ENCODE data around the gene FABP2. TPM values are rescaled to one million over a fixed set of nuclear protein-coding genes. Genes with fewer than 3 reads are reported as not detected.
A peak's percentile ranks its signal among the peaks of the same experiment; 100 is the strongest.
"Not testable (repeated sequence)": the region's sequence is repeated elsewhere in the genome, so short reads cannot be mapped to it uniquely, and the experiment has no call there.

The FABP2 gene
- total and polyA plus RNA-seq, 3 experiments from 2014 or later = not detected

DNA sequence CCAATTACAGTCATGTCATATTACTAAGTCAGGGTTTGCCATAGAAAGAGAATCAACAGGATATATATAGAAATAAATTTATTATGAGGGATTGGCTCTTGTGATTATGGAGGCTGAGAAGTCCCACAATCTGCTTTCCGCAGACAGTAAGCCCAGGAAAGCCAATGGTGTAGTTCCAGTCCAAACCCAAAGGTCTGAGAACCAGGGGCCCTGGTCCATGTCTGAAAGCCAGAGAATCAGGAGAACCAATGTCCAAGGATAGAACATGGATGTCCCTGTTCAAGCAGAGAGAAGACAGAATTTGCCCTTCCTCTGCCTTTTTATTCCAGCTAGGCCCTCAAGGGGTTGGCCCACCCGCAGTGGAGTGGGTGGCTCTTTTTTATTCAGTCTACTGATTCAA is 25.6 kb downstream of the FABP2 start:
- ChIA-PET POLR2A (no interaction called here), CTCF (interaction anchor here (1.5 kb wide), 1 partner anchor 82 kb away, joined by 3 read pairs; no protein-coding TSS in a partner anchor)
- peaks cover 8 to 52% (median 10%) of the 10 kb centered on the region in 3 donors for H3K36me3 Mint-ChIP-seq
- H3K9me3 Mint-ChIP-seq = no peaks in the 10 kb centered on the region
- Histone ChIP-seq H3K36me3 (ENCODE audit: insufficient read depth, low read length) (peaks cover 15% of the 10 kb centered on the region), H3K27ac (ENCODE audit: low read depth, low read length) (no peak overlapping the region), H3K4me3 (ENCODE audit: low read length) (no peak overlapping the region), H3K9me3 (ENCODE audit: low read length) (no peaks in the 10 kb centered on the region), H3K4me1 (ENCODE audit: insufficient read depth, low read length) (peaks cover 19% of the 10 kb centered on the region), H3K27me3 (ENCODE audit: insufficient read depth, low read length, poor library complexity, severe bottlenecking) (no peaks in the 10 kb centered on the region)
- H3K27ac Mint-ChIP-seq = peak overlapping the region in 3 of 8 donors; percentile 5 to 64 (median 43)
- peaks cover 33 to 46% (median 38%) of the 10 kb centered on the region in 3 donors for H3K4me1 Mint-ChIP-seq
- no peak for DNase-seq
- peak overlapping the region in 1 of 7 donors; percentile 36 for H3K4me3 Mint-ChIP-seq
- H3K27me3 Mint-ChIP-seq = no peaks in the 10 kb centered on the region

DNA sequence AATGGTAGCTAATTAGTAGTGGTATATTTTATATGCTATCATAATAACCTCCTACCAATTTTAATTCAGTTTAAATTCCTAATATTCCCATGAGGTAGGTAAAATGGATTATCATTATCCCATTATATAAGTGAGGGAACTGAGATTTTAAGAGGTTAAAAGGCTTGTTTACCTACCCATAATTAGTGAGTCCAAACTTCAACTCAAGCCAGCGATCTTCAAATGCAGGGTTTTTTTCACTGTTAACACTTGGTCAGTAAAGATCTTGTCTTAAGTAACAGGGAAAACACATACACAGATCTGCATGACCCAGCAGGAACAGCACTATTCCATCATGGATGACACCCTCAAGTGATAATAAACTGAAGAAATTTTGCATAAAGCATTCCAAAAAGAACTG is 31.3 kb downstream of the FABP2 start:
- Mint-ChIP-seq H3K27ac (no peak overlapping the region), H3K9me3 (no peaks in the 10 kb centered on the region), H3K27me3 (no peaks in the 10 kb centered on the region), H3K36me3 (peaks cover 0 to 23% (median 7%) of the 10 kb centered on the region in 3 donors), H3K4me3 (no peak overlapping the region), H3K4me1 (peaks cover 2 to 6% (median 4%) of the 10 kb centered on the region in 3 donors)
- H3K27ac ChIP-seq (ENCODE audit: low read depth, low read length) = no peak overlapping the region
- no peaks in the 10 kb centered on the region for H3K27me3 ChIP-seq (ENCODE audit: insufficient read depth, low read length, poor library complexity, severe bottlenecking)
- peaks cover 9% of the 10 kb centered on the region for H3K36me3 ChIP-seq (ENCODE audit: insufficient read depth, low read length)
- H3K4me1 ChIP-seq (ENCODE audit: insufficient read depth, low read length) = no peaks in the 10 kb centered on the region
- H3K9me3 ChIP-seq (ENCODE audit: low read length) = no peaks in the 10 kb centered on the region
- no peak for DNase-seq
- ChIA-PET CTCF (interaction anchor here (1.1 to 4.5 kb wide), 3 partner anchors 9 to 309 kb away, joined by 3 to 28 read pairs (median 6); a partner anchor contains a TSS), POLR2A (no interaction called here)
- H3K4me3 ChIP-seq (ENCODE audit: low read length) = no peak overlapping the region

DNA sequence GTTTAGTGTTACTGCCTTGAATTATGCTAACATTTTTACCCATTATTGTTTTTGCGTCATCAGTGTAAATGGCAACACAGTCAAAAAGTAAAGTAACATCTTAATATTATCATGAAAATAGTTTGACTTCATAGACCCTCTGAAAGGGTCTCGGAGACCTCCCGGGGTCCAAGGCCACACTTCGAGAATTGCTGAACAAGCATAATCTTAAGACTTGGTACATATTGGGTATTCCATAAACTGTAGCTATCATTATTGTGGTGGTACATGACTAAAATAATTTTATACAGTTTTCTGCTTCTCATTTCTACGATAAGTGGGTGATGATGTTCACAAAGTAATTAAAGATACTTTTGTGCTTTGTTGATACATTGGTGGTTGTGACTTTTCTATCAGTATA is 32.6 kb downstream of the FABP2 start:
- H3K27me3 ChIP-seq (ENCODE audit: insufficient read depth, low read length, poor library complexity, severe bottlenecking) = no peaks in the 10 kb centered on the region
- no peaks in the 10 kb centered on the region for H3K9me3 ChIP-seq (ENCODE audit: low read length)
- H3K4me1 ChIP-seq (ENCODE audit: insufficient read depth, low read length) = peaks cover 9% of the 10 kb centered on the region
- no peak overlapping the region for H3K4me3 ChIP-seq (ENCODE audit: low read length)
- POLR2A ChIA-PET = no interaction called here
- Mint-ChIP-seq H3K4me3 (no peak overlapping the region), H3K9me3 (no peaks in the 10 kb centered on the region), H3K27me3 (no peaks in the 10 kb centered on the region), H3K4me1 (peaks cover 9 to 11% (median 11%) of the 10 kb centered on the region in 3 donors), H3K27ac (no peak overlapping the region), H3K36me3 (peaks cover 0 to 23% (median 7%) of the 10 kb centered on the region in 3 donors)
- peaks cover 9% of the 10 kb centered on the region for H3K36me3 ChIP-seq (ENCODE audit: insufficient read depth, low read length)
- CTCF ChIA-PET = interaction anchor here (1.1 to 4.5 kb wide), 3 partner anchors 10 to 308 kb away, joined by 3 to 28 read pairs (median 6); a partner anchor contains a TSS
- DNase-seq = no peak
- no peak overlapping the region for H3K27ac ChIP-seq (ENCODE audit: low read depth, low read length)

DNA sequence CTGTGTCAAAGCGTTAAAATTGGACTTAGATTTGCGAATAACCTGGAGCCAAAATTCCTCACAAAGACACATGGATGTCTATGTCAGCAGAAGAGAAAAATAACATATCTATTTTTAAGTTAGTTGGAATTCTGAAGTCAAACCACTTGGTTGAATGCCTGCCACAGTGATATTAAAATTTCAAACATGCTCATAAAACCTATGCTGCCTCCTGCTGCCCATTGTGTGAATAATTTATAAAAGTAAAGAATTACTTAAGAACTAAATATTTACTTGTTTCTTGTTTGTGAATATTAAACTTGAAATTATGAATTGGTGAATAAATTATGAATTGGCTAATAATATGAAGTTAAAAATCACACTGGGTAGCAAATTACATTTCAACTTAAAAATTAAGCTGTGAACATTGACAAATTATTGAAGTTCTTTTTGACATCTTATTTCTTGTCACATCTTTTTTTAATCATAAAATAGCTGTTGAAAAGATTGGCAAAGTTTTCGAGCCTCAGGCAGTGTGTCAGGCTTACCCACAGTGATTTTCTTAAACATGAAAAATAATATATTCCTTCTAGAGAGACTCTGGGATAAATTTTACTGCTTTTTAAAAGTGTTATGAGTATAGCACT is 35.4 kb downstream of the FABP2 start:
- Histone ChIP-seq H3K4me3 (ENCODE audit: low read length) (no peak overlapping the region), H3K27me3 (ENCODE audit: insufficient read depth, low read length, poor library complexity, severe bottlenecking) (no peaks in the 10 kb centered on the region), H3K4me1 (ENCODE audit: insufficient read depth, low read length) (peaks cover 9% of the 10 kb centered on the region), H3K9me3 (ENCODE audit: low read length) (no peaks in the 10 kb centered on the region), H3K27ac (ENCODE audit: low read depth, low read length) (no peak overlapping the region), H3K36me3 (ENCODE audit: insufficient read depth, low read length) (no peaks in the 10 kb centered on the region)
- Mint-ChIP-seq H3K27me3 (no peaks in the 10 kb centered on the region), H3K9me3 (no peaks in the 10 kb centered on the region), H3K36me3 (peaks cover 0 to 11% (median 0%) of the 10 kb centered on the region in 3 donors), H3K4me1 (peaks cover 19 to 31% (median 28%) of the 10 kb centered on the region in 3 donors), H3K4me3 (no peak overlapping the region), H3K27ac (peak overlapping the region in 1 of 8 donors; percentile 26)
- CTCF ChIA-PET = interaction anchor here (0.7 to 0.8 kb wide), 3 partner anchors 13 to 244 kb away, joined by 3 to 6 read pairs (median 4); no protein-coding TSS in a partner anchor
- peak in 2 of 5 donors; percentile 34 to 36 for DNase-seq
- POLR2A ChIA-PET = no interaction called here

DNA sequence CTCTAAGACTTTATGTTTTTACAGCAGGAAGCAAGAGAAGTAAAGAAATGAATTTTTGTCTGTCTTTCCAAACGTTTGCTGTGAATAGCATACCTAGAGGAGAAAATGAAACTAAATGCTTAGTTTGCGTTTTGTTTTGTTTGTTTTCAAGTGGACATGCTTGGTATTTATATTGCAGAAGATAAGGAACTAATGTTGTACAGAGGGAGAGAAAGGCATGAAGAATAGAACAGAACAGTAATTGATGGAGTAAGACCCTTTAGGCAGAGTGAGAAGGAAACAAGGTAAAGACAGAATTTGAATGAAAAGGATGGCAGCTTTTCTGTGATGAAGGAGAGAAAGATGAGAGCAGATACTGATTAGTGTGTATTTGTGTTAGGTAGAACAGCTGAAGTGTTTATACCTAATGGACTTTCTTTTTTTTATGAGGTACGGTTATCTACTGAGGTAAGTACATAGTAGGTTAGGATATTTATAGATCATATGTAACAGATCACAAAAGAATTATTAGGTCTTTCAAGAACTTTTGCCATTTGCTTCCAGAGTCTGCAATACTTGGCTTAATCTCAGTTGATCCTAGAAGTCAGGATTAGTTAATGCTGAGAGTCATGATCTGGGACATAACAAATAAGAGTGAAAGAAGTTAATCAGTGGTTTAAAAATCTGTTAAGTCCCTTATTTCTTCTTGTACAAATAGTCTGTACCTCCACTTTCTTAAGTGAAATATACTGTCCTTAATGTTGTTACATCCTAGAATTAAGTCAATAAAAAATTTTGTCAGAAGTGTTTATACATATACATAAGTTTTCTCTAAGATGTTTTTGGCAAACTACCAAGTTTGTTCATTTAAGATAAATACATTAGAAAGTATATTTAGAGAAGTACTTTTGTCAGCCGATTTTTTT is 36.8 kb downstream of the FABP2 start:
- no peak for DNase-seq
- H3K27me3 ChIP-seq (ENCODE audit: insufficient read depth, low read length, poor library complexity, severe bottlenecking) = no peaks in the 10 kb centered on the region
- Mint-ChIP-seq H3K9me3 (no peaks in the 10 kb centered on the region), H3K4me3 (peak overlapping the region; percentile 14 to 73 (median 45)), H3K4me1 (peaks cover 33 to 44% (median 42%) of the 10 kb centered on the region in 3 donors), H3K27ac (peak overlapping the region; percentile 1 to 83 (median 46)), H3K36me3 (peaks cover 0 to 11% (median 4%) of the 10 kb centered on the region in 3 donors), H3K27me3 (no peaks in the 10 kb centered on the region)
- no peaks in the 10 kb centered on the region for H3K36me3 ChIP-seq (ENCODE audit: insufficient read depth, low read length)
- no peak overlapping the region for H3K4me3 ChIP-seq (ENCODE audit: low read length)
- ChIA-PET CTCF (no interaction called here), POLR2A (no interaction called here)
- H3K27ac ChIP-seq (ENCODE audit: low read depth, low read length) = no peak overlapping the region
- peaks cover 9% of the 10 kb centered on the region for H3K4me1 ChIP-seq (ENCODE audit: insufficient read depth, low read length)
- no peaks in the 10 kb centered on the region for H3K9me3 ChIP-seq (ENCODE audit: low read length)

DNA sequence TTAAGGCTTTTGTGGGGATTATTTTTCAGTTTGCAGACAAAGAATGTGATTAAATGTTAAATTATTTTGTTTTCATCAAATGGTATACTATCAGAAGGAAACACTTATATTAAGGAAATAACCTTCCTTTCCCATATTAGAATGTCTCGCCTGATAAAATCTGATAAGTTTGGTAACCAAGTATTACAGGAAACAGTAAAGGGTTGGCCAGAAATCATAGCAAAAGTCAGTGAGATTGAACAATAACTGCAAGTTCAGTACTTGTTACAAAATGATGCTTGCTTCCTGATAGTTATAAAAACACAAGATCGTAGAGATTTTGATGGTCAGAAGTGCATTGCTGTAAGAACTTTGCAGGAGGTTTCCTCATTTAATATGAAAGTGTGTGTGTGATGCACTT is 40.5 kb downstream of the FABP2 start:
- CTCF ChIA-PET = no interaction called here
- POLR2A ChIA-PET = no interaction called here
- peak overlapping the region in 2 of 8 donors; percentile 21 to 44 for H3K27ac Mint-ChIP-seq
- H3K27me3 ChIP-seq (ENCODE audit: insufficient read depth, low read length, poor library complexity, severe bottlenecking) = no peaks in the 10 kb centered on the region
- no peaks in the 10 kb centered on the region for H3K36me3 ChIP-seq (ENCODE audit: insufficient read depth, low read length)
- H3K4me1 ChIP-seq (ENCODE audit: insufficient read depth, low read length) = peaks cover 9% of the 10 kb centered on the region
- peaks cover 3 to 8% (median 7%) of the 10 kb centered on the region in 3 donors for H3K36me3 Mint-ChIP-seq
- H3K27ac ChIP-seq (ENCODE audit: low read depth, low read length) = no peak overlapping the region
- H3K4me3 ChIP-seq (ENCODE audit: low read length) = no peak overlapping the region
- no peaks in the 10 kb centered on the region for H3K27me3 Mint-ChIP-seq
- no peak overlapping the region for H3K4me3 Mint-ChIP-seq
- H3K9me3 ChIP-seq (ENCODE audit: low read length) = no peaks in the 10 kb centered on the region
- peaks cover 36 to 48% (median 46%) of the 10 kb centered on the region in 3 donors for H3K4me1 Mint-ChIP-seq
- DNase-seq = no peak
- H3K9me3 Mint-ChIP-seq = no peaks in the 10 kb centered on the region

DNA sequence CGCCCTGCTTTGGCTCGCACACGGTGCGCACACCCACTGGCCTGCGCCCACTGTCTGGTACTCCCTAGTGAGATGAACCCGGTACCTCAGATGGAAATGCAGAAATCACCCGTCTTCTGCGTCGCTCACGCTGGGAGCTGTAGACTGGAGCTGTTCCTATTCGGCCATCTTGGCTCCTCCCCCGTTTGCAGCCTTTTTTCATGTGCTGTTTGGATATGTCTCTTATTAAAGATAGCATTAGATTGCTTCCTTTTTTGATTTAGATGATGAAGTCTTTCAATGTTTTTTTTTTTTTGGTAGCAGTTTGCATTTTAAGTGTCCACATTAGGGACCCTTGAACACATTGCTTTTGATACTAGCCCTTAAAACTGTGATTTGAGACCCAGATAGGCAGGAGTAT is 42.0 kb downstream of the FABP2 start:
- POLR2A ChIA-PET = interaction anchor here (0.7 kb wide), 1 partner anchor 103 kb away, joined by 4 read pairs; no protein-coding TSS in a partner anchor
- H3K27me3 Mint-ChIP-seq; H3K27ac ChIP-seq (ENCODE audit: low read depth, low read length); H3K27me3 ChIP-seq (ENCODE audit: insufficient read depth, low read length, poor library complexity, severe bottlenecking); H3K9me3 ChIP-seq (ENCODE audit: low read length); H3K4me3 Mint-ChIP-seq; DNase-seq; CTCF ChIA-PET; H3K36me3 ChIP-seq (ENCODE audit: insufficient read depth, low read length); H3K4me1 ChIP-seq (ENCODE audit: insufficient read depth, low read length); H3K9me3 Mint-ChIP-seq; H3K4me3 ChIP-seq (ENCODE audit: low read length): not testable (repeated sequence)
- Mint-ChIP-seq H3K27ac (peak overlapping the region in 1 of 8 donors; percentile 66), H3K4me1 (peaks cover 31 to 41% (median 38%) of the 10 kb centered on the region in 3 donors), H3K36me3 (peaks cover 3 to 10% (median 7%) of the 10 kb centered on the region in 3 donors)

DNA sequence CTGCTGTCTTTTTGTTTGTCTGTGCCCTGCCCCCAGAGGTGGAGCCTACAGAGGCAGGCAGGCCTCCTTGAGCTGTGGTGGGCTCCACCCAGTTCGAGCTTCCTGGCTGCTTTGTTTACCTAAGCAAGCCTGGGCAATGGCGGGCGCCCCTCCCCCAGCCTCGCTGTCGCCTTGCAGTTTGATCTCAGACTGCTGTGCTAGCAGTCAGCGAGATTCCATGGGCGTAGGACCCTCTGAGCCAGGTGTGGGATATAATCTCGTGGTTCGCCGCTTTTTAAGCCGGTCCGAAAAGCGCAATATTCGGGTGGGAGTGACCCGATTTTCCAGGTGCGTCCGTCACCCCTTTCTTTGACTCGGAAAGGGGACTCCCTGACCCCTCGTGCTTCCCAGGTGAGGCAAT is 42.4 kb downstream of the FABP2 start:
- POLR2A ChIA-PET = interaction anchor here (0.7 kb wide), 1 partner anchor 102 kb away, joined by 4 read pairs; no protein-coding TSS in a partner anchor
- H3K9me3 Mint-ChIP-seq; CTCF ChIA-PET; H3K27me3 Mint-ChIP-seq; H3K27ac Mint-ChIP-seq; H3K4me1 ChIP-seq (ENCODE audit: insufficient read depth, low read length); H3K36me3 ChIP-seq (ENCODE audit: insufficient read depth, low read length); H3K27me3 ChIP-seq (ENCODE audit: insufficient read depth, low read length, poor library complexity, severe bottlenecking); H3K4me3 ChIP-seq (ENCODE audit: low read length); H3K27ac ChIP-seq (ENCODE audit: low read depth, low read length); H3K4me3 Mint-ChIP-seq; H3K9me3 ChIP-seq (ENCODE audit: low read length); DNase-seq: not testable (repeated sequence)
- Mint-ChIP-seq H3K4me1 (peaks cover 27 to 37% (median 35%) of the 10 kb centered on the region in 3 donors), H3K36me3 (peaks cover 3 to 10% (median 7%) of the 10 kb centered on the region in 3 donors)

Measured in CD8-positive, alpha-beta memory T cell (primary cell).